GM12864 (cell line): ENCODE results near the gene EIF3J.
A peak's percentile ranks its signal among the peaks of the same experiment; 100 is the strongest.

Experiments used
- DNase-seq: peaks from one replicate; pipeline ENCODE4 v3.0.0-alpha.2; 2011; ENCODE audit warnings: low read depth
- H3K4me3 ChIP-seq: 2 replicates; pipeline ENCODE4 v1.5.1; 2011; ENCODE audit warnings: mild to moderate bottlenecking, low read depth, low read length, control low read depth
- TF ChIP-seq, protein P1 (sequence below): IDR thresholded peaks from 2 replicates; pipeline ENCODE4 v1.5.1; 2011; ENCODE audit warnings: low read depth, mild to moderate bottlenecking, moderate library complexity, low read length, control low read depth, inconsistent platforms; ENCODE audit errors: missing control alignments

Gene EIF3J, protein sequence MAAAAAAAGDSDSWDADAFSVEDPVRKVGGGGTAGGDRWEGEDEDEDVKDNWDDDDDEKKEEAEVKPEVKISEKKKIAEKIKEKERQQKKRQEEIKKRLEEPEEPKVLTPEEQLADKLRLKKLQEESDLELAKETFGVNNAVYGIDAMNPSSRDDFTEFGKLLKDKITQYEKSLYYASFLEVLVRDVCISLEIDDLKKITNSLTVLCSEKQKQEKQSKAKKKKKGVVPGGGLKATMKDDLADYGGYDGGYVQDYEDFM

DNA sequence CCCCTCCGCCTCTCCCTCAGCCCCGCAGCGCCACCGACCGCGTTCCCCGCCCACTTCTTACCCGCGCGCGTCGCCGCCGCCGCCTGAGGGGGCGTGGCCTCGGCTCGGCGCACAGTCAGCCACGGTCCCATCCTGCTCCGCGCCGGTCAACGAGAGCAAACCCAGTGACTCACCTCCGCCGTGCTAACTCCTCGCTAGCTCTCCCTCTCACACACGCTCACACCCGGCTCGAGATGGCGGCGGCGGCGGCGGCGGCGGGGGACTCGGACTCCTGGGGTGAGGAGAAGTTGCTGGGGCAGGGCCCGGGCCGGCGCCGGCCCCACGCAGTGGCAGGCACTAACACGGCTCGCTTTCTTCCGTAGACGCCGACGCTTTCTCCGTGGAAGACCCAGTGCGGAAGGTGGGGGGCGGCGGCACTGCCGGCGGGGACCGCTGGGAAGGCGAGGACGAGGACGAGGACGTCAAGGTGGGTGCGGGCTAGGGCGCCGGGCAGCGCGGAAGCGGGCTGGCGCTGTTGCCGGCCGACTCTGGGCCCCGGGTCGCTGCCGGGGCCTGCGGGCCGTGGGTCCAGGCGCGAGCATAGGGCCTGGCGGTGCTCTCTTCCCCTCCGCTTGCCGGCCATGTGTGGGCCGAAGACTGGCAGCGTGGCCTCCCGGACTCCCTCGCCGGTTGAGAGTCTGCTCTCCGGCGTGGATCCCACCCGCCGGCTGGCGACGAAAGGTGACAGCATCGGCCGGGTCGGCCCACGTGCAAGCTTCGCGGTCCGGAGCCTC is at the start of gene EIF3J:
EIF3J (plus strand) TSS at position 186 of the 773 bp plus-strand sequence; CDS start at position 234, 48 bp downstream.
- peak within 1 kb of the TSS; percentile 92 for H3K4me3 ChIP-seq
- peak; percentile 82 for DNase-seq
- TF ChIP-seq, protein P1, sequence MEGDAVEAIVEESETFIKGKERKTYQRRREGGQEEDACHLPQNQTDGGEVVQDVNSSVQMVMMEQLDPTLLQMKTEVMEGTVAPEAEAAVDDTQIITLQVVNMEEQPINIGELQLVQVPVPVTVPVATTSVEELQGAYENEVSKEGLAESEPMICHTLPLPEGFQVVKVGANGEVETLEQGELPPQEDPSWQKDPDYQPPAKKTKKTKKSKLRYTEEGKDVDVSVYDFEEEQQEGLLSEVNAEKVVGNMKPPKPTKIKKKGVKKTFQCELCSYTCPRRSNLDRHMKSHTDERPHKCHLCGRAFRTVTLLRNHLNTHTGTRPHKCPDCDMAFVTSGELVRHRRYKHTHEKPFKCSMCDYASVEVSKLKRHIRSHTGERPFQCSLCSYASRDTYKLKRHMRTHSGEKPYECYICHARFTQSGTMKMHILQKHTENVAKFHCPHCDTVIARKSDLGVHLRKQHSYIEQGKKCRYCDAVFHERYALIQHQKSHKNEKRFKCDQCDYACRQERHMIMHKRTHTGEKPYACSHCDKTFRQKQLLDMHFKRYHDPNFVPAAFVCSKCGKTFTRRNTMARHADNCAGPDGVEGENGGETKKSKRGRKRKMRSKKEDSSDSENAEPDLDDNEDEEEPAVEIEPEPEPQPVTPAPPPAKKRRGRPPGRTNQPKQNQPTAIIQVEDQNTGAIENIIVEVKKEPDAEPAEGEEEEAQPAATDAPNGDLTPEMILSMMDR = no peak

DNA sequence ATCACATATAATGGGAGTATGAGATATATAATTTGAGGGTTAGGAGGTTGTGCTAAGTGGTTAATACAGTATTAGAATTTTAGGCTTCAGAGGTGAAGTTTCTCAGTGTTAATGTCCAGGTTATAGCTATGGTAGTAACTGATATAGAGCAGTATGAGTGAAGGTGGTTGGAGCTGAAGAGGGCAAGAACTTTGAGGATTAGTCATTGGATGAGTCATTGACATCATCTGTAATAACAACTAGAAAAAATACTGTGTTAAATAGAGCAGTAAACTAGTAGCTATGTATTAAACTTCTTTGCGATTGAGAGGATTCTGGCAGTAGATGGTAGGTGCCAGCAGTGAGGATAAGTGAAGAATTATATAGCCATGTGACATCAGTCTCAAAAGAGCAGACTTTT is 47.5 kb upstream of the EIF3J start:
- DNase-seq = no peak
- H3K4me3 ChIP-seq = no peak overlapping the region
- TF ChIP-seq, protein P1 = no peak

DNA sequence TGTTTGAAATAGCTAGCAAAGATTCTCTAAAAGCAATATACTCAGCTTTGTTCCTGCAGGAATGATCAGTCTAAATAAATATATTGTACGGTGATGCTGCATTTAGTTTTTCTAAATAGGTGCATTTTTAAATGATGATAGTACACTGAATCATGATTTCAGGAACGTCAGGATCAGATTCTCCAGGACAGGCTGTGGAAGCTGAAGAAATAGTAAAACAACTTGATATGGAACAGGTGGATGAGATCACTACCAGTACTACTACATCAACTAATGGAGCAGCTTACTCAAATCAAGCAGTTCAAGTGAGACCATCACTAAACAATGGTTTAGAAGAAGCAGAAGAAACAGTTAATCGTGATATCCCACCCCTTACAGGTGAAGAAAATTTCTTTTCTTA is 46.3 kb upstream of the EIF3J start:
- no peak overlapping the region for H3K4me3 ChIP-seq
- DNase-seq = no peak
- TF ChIP-seq, protein P1 = no peak

DNA sequence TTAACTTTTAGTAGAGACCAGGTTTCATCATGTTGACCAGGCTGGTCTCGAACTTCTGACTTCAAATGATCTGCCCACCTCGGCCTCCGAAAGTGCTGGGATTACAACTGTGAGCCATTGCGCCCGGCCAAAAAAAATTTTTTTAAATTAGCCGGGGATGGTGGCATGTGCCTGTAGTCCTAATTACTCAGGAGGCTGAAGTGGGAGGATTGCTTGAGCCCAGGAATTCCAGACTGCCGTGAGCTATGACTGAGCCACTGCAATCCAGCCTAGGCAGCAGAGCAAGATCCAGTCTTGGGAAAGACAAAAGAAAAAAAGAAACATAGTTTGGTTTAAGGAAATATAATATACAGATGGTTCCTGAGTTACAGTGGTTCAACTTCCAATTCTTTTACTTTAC is 44.9 kb upstream of the EIF3J start:
- no peak overlapping the region for H3K4me3 ChIP-seq
- DNase-seq = no peak
- TF ChIP-seq, protein P1 = no peak

DNA sequence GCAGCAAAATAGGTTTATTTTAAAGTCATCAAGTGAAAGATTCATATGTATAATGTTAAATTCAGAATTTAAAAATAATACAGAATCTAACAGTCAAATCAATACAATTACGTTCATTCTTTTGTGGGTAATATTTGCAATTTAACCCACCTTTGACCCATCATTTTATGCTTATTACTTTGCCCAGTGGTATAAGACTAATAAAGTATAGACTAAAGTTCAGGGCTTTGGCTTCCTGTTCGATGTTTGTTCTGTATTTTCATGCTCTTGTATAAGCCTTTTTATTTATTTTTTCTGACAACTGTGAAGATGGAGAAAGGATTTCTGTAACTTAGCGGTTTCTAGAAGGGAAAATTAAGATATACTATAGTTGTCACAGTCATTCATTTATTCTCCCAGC is 44.3 kb upstream of the EIF3J start:
- DNase-seq = no peak
- H3K4me3 ChIP-seq = no peak overlapping the region
- TF ChIP-seq, protein P1 = no peak

DNA sequence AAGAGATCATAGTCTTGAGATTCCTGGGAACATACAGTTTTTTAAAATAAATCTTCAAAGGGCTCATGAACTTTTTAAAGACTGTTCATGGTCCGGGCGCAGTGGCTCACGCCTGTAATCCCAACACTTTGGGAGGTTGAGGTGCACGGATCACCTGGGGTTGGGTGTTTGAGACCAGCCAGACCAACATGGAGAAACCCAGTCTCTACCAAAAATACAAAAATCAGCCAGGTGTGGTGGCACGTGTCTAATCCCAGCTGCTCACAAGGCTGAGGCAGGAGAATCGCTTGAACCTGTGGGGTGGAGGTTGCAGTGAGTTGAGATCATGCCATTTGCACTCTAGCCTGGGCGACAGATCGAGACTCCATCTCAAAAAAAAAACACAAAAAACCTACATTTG is 41.4 kb upstream of the EIF3J start:
- DNase-seq = no peak
- TF ChIP-seq, protein P1 = no peak

More for the DNA sequence above, 41.4 kb upstream of the EIF3J start:
- no peak overlapping the region for H3K4me3 ChIP-seq
